HepG2 (cell line): ENCODE data around the gene COQ4. TPM values are rescaled to one million over a fixed set of nuclear protein-coding genes. Genes with fewer than 3 reads are reported as not detected.

ENCODE experiments used
- AGO2 ChIP-seq: fragments of 200-400 bp; formaldehyde crosslinking; optimal IDR thresholded peaks from 2 replicates; pipeline ENCODE3; 2017; ENCODE audit warnings: mild to moderate bottlenecking, low read depth, low read length, moderate library complexity
- ARID3A ChIP-seq: IDR thresholded peaks from 2 replicates; pipeline ENCODE4 v1.6.1; 2012; ENCODE audit warnings: low read depth, low read length, improper control_type of control experiment
- CCDC6 ChIP-seq: sonication (generic); formaldehyde crosslinking; IDR thresholded peaks from 2 replicates; pipeline ENCODE4 v1.8.1; 2022; ENCODE audit warnings: mild to moderate bottlenecking, missing genetic modification reagents, moderate library complexity
- EED ChIP-seq: sonication (generic); formaldehyde crosslinking; IDR thresholded peaks from 2 replicates; pipeline ENCODE4 v1.5.0; 2020; ENCODE audit warnings: mild to moderate bottlenecking, missing genetic modification reagents
- PCBP1 ChIP-seq: fragments of 200-400 bp; formaldehyde crosslinking; IDR thresholded peaks from 2 replicates; pipeline ENCODE4 v1.6.1; 2017; ENCODE audit warnings: mild to moderate bottlenecking, low read depth, low read length, borderline replicate concordance
- RARA ChIP-seq: IDR thresholded peaks from 2 replicates; pipeline ENCODE4 v1.6.1; 2016; ENCODE audit warnings: missing genetic modification reagents, missing compliant biosample characterization
- RNF2 ChIP-seq: fragments of 450-650 bp; conservative IDR thresholded peaks from 2 replicates; pipeline ENCODE4 v1.6.1; 2016; ENCODE audit warnings: low read depth
- SNAPC2 ChIP-seq: sonication (generic); formaldehyde crosslinking; IDR thresholded peaks from 2 replicates; pipeline ENCODE4 v1.8.1; 2022; ENCODE audit warnings: mild to moderate bottlenecking, missing genetic modification reagents
- TAF1 ChIP-seq: sonication (generic); formaldehyde crosslinking; IDR thresholded peaks from 2 replicates; pipeline ENCODE4 v1.4.0; 2020; ENCODE audit warnings: missing genetic modification reagents
- THAP7 ChIP-seq: sonication (generic); formaldehyde crosslinking; IDR thresholded peaks from 2 replicates; pipeline ENCODE4 v1.8.1; 2023; ENCODE audit warnings: mild to moderate bottlenecking, missing genetic modification reagents
- ZNF136 ChIP-seq: sonication (generic); formaldehyde crosslinking; IDR thresholded peaks from 2 replicates; pipeline ENCODE4 v1.8.1; 2022; ENCODE audit warnings: low read depth, mild to moderate bottlenecking, moderate library complexity, missing genetic modification reagents
- ZNF180 ChIP-seq: sonication (generic); formaldehyde crosslinking; IDR thresholded peaks from 2 replicates; pipeline ENCODE4 v1.4.0; 2020; ENCODE audit warnings: low read depth, missing genetic modification reagents, borderline replicate concordance
- ZNF207 ChIP-seq: fragments of 450-650 bp; IDR thresholded peaks from 2 replicates; pipeline ENCODE4 v1.6.1; 2016; ENCODE audit warnings: antibody characterized with exemption, borderline replicate concordance
- ZNF556 ChIP-seq: sonication (generic); formaldehyde crosslinking; IDR thresholded peaks from 2 replicates; pipeline ENCODE4 v1.4.0; 2020; ENCODE audit warnings: mild to moderate bottlenecking, missing genetic modification reagents, borderline replicate concordance
- ZNF713 ChIP-seq: sonication (generic); formaldehyde crosslinking; IDR thresholded peaks from 2 replicates; pipeline ENCODE4 v1.4.0; 2020; ENCODE audit warnings: mild to moderate bottlenecking, missing genetic modification reagents
- ZNF761 ChIP-seq: sonication (generic); formaldehyde crosslinking; conservative IDR thresholded peaks from 2 replicates; pipeline ENCODE4 v1.4.0; 2020; ENCODE audit warnings: mild to moderate bottlenecking, missing genetic modification reagents
- ZNF878 ChIP-seq: sonication (generic); formaldehyde crosslinking; IDR thresholded peaks from 2 replicates; pipeline ENCODE4 v1.8.1; 2023; ENCODE audit warnings: mild to moderate bottlenecking, missing genetic modification reagents, moderate library complexity
- polyA plus RNA-seq, 8 experiments: library from polyadenylated mRNA; depleted of rRNA in 3 of 8; stranded (reverse) in 7 of 8; unstranded in 1 of 8; fragments of >200 nt; fragmentation: Illumina TruSeq in 4 of 8; extraction: Trizol in 4 of 8; gene quantifications; 2 replicates each; pipeline versions ENCODE4 v1.2.1 to v1.2.3, GENCODE V29; 2011 to 2016; ENCODE audit warnings: low read depth in 4 of 8, missing spikeins in 1 of 8, mixed read lengths in 1 of 8; ENCODE audit not compliant: insufficient read depth in 1 of 8
- total RNA-seq, 5 experiments: library from RNA; depleted of rRNA; stranded (reverse); fragments of >200 nt; fragmentation: Illumina TruSeq; extraction: Trizol; gene quantifications; 2 replicates each; pipeline ENCODE4 v1.2.3, GENCODE V29; 2016; ENCODE audit warnings: low read depth in 1 of 5
- TF ChIP-seq, protein P1 (sequence below): sonication (generic); formaldehyde crosslinking; IDR thresholded peaks from 2 replicates; pipeline ENCODE4 v1.4.0; 2020; ENCODE audit warnings: missing genetic modification reagents
- TF ChIP-seq, protein P2 (sequence below): sonication (generic); formaldehyde crosslinking; IDR thresholded peaks from 2 replicates; pipeline ENCODE4 v1.4.0; 2020; ENCODE audit warnings: missing genetic modification reagents
- TF ChIP-seq, protein P3 (sequence below): sonication (generic); formaldehyde crosslinking; IDR thresholded peaks from 2 replicates; pipeline ENCODE4 v1.4.0; 2020; ENCODE audit warnings: low read depth, mild to moderate bottlenecking, missing genetic modification reagents

Gene COQ4
- total and polyA plus RNA-seq, 2 of the 13 experiments (the other 11 are each of a cell fraction or from before 2014, with no cell fraction given), result 26.1 to 36.0 TPM

DNA sequence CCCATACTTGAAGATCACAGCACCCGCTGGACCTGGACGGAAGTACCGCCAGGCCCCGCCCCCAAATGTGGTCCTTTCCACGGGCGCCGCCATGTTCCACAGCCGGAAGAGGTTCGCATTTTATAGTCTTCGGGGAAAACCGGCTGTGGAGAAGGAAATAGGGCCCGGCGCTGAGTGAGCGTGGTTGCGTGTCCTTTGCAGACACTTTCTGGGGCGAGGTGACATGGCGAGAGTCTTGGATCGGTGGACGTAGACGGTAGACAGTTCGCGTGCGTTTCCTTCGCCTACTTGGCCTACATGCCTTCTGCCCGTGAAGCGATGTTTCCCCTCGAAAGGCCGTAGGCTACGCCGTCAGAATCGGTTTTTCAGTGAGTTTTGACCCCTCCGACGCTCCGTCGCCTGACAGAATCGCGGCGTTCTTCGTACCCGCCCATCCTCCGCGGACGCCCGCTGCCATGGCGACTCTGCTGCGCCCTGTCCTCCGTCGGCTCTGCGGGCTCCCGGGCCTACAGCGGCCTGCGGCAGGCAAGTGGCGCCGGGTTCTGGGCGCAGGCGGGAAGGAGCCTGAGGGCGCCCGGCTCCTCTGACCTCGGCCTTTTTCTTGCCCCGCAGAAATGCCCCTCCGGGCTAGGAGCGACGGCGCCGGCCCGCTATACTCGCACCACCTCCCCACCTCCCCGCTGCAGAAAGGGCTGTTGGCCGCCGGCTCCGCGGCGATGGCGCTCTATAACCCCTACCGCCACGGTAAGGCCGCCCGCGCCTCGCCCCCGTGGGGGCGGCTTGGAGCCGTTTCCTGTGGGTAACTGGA lies at the start of gene COQ4, which contains the start of gene TRUB2 (continued):
- TF ChIP-seq, protein P1, sequence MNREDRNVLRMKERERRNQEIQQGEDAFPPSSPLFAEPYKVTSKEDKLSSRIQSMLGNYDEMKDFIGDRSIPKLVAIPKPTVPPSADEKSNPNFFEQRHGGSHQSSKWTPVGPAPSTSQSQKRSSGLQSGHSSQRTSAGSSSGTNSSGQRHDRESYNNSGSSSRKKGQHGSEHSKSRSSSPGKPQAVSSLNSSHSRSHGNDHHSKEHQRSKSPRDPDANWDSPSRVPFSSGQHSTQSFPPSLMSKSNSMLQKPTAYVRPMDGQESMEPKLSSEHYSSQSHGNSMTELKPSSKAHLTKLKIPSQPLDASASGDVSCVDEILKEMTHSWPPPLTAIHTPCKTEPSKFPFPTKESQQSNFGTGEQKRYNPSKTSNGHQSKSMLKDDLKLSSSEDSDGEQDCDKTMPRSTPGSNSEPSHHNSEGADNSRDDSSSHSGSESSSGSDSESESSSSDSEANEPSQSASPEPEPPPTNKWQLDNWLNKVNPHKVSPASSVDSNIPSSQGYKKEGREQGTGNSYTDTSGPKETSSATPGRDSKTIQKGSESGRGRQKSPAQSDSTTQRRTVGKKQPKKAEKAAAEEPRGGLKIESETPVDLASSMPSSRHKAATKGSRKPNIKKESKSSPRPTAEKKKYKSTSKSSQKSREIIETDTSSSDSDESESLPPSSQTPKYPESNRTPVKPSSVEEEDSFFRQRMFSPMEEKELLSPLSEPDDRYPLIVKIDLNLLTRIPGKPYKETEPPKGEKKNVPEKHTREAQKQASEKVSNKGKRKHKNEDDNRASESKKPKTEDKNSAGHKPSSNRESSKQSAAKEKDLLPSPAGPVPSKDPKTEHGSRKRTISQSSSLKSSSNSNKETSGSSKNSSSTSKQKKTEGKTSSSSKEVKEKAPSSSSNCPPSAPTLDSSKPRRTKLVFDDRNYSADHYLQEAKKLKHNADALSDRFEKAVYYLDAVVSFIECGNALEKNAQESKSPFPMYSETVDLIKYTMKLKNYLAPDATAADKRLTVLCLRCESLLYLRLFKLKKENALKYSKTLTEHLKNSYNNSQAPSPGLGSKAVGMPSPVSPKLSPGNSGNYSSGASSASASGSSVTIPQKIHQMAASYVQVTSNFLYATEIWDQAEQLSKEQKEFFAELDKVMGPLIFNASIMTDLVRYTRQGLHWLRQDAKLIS (CRISPR knock-in tag), result no peak; the same call in 1 of the 2 replicates
- TF ChIP-seq ARID3A (peak; percentile 52; the same call in 1 of the 2 replicates), SNAPC2 (CRISPR knock-in tag) (no peak), ZNF878 (CRISPR knock-in tag) (no peak), CCDC6 (no peak), ZNF713 (peak; percentile 52; the same call in 1 of the 2 replicates), THAP7 (CRISPR knock-in tag) (no peak), AGO2 (peak; percentile 78), RARA (CRISPR knock-in tag) (peak; percentile 16; the same call in 1 of the 2 replicates), ZNF180 (CRISPR knock-in tag) (no peak), ZNF556 (CRISPR knock-in tag) (peak; percentile 95), EED (CRISPR knock-in tag) (peak; percentile 93), ZNF136 (0 out of 2 replicates have a peak, but pooled peaks have one; percentile 60), TAF1 (CRISPR knock-in tag) (peak; percentile 77), ZNF761 (CRISPR knock-in tag) (peak; percentile 79), ZNF207 (no peak), RNF2 (peak; percentile 54; the same call in 1 of the 2 replicates), PCBP1 (0 out of 2 replicates have a peak, but pooled peaks have one; percentile 68)
- TF ChIP-seq, protein P2, sequence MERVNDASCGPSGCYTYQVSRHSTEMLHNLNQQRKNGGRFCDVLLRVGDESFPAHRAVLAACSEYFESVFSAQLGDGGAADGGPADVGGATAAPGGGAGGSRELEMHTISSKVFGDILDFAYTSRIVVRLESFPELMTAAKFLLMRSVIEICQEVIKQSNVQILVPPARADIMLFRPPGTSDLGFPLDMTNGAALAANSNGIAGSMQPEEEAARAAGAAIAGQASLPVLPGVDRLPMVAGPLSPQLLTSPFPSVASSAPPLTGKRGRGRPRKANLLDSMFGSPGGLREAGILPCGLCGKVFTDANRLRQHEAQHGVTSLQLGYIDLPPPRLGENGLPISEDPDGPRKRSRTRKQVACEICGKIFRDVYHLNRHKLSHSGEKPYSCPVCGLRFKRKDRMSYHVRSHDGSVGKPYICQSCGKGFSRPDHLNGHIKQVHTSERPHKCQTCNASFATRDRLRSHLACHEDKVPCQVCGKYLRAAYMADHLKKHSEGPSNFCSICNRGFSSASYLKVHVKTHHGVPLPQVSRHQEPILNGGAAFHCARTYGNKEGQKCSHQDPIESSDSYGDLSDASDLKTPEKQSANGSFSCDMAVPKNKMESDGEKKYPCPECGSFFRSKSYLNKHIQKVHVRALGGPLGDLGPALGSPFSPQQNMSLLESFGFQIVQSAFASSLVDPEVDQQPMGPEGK (CRISPR knock-in tag), result peak; percentile 36; the same call in 1 of the 2 replicates
- TF ChIP-seq, protein P3, sequence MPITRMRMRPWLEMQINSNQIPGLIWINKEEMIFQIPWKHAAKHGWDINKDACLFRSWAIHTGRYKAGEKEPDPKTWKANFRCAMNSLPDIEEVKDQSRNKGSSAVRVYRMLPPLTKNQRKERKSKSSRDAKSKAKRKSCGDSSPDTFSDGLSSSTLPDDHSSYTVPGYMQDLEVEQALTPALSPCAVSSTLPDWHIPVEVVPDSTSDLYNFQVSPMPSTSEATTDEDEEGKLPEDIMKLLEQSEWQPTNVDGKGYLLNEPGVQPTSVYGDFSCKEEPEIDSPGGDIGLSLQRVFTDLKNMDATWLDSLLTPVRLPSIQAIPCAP (CRISPR knock-in tag), result 0 out of 2 replicates have a peak, but pooled peaks have one; percentile 40
